ENCODE measurements around the gene RD3L. TPM values are rescaled to one million over a fixed set of nuclear protein-coding genes. Genes with fewer than 3 reads are reported as not detected.
A peak's percentile ranks its signal among the peaks of the same experiment; 100 is the strongest.

The RD3L gene
- total and polyA plus RNA-seq, 2 of the 13 experiments (the other 11 are each of a cell fraction or from before 2014, with no cell fraction given): not detected

GRCh38 chr14:103920981-103921854 lies 21.1 kb downstream of the RD3L start (continued):
- peak; percentile 100 for TF ChIP-seq ZNF574 (CRISPR knock-in tag; IDR thresholded peaks at IDR 0.05)
- TF ChIP-seq MIER2 (CRISPR knock-in tag; IDR thresholded peaks at IDR 0.05): 0 out of 2 replicates have a peak, but pooled peaks have one; percentile 37
- TF ChIP-seq ZBTB20 (CRISPR knock-in tag; IDR thresholded peaks at IDR 0.05; ENCODE audit: borderline replicate concordance, low read depth): 0 out of 2 replicates have a peak, but pooled peaks have one; percentile 68
- TF ChIP-seq FOXJ3 (CRISPR knock-in tag; IDR thresholded peaks at IDR 0.05; ENCODE audit: borderline replicate concordance): peak; percentile 56; the same call in 1 of the 2 replicates
- peak; percentile 63; the same call in 1 of the 2 replicates for TF ChIP-seq ZNF230 (CRISPR knock-in tag; IDR thresholded peaks at IDR 0.05)
- no peak for TF ChIP-seq CHD4 (IDR thresholded peaks at IDR 0.05; ENCODE audit: borderline replicate concordance, low read length)
- peak; percentile 91 for TF ChIP-seq ELF3 (CRISPR knock-in tag; IDR thresholded peaks at IDR 0.05)
- TF ChIP-seq BORCS8-MEF2B (CRISPR knock-in tag; IDR thresholded peaks at IDR 0.05): peak; percentile 84; the same call in 1 of the 2 replicates
- peak; percentile 75; the same call in 1 of the 2 replicates for TF ChIP-seq HOMEZ (CRISPR knock-in tag; IDR thresholded peaks at IDR 0.05; ENCODE audit: low read depth)
- TF ChIP-seq REST (IDR thresholded peaks at IDR 0.05; ENCODE audit: borderline replicate concordance in 1 of 2, low read depth in 1 of 2, low read length in 2 of 2): peak in 1 of 2 experiments; percentile 48; a peak in 1 of 4 replicates
- TF ChIP-seq FOSL2 (CRISPR knock-in tag; IDR thresholded peaks at IDR 0.05): peak; percentile 62; the same call in 1 of the 2 replicates
- peak; percentile 30; the same call in 1 of the 2 replicates for TF ChIP-seq E2F1 (CRISPR knock-in tag; IDR thresholded peaks at IDR 0.05)
